ENCODE measurements around the gene CAT.

Gene CAT

GRCh38 chr11:34481307-34481706, 42.6 kb downstream of the CAT start:
- no peak for DNase-seq
- H3K4me2 ChIP-seq (ENCODE audit: low read depth, low read length), result no peak overlapping the region
- no peaks in the 10 kb centered on the region for H3K79me2 ChIP-seq (ENCODE audit: low read length)
- no peak for TF ChIP-seq EZH2 (optimal IDR thresholded peaks at IDR 0.05; ENCODE audit: low read depth, low read length)
- TF ChIP-seq CTCF (IDR thresholded peaks at IDR 0.05; ENCODE audit: low read length), result no peak
- TF ChIP-seq EZH2phosphoT487 (IDR thresholded peaks at IDR 0.05; ENCODE audit: low read length), result no peak
- H3K36me3 ChIP-seq (replicated peaks; ENCODE audit: insufficient read depth, low read length), result no peaks in the 10 kb centered on the region
- H3K9ac ChIP-seq (ENCODE audit: low read length), result no peak overlapping the region
- H3F3A ChIP-seq (ENCODE audit: insufficient read depth, low read length), result no peaks in the 10 kb centered on the region
- no peaks in the 10 kb centered on the region for H3K9me2 ChIP-seq (replicated peaks; ENCODE audit: insufficient read depth, low read length)
- H3K9me3 ChIP-seq (replicated peaks; ENCODE audit: insufficient read depth, low read length), result no peaks in the 10 kb centered on the region
- H3K27me3 ChIP-seq (replicated peaks; ENCODE audit: insufficient read depth, low read length), result no peaks in the 10 kb centered on the region
- no peak overlapping the region for H3K4me3 ChIP-seq (ENCODE audit: low read length)
- H2AFZ ChIP-seq (ENCODE audit: low read length), result no peak overlapping the region
- no peaks in the 10 kb centered on the region for H4K20me1 ChIP-seq (ENCODE audit: insufficient read depth, low read length)
- H3K27ac ChIP-seq (ENCODE audit: low read length), result no peak overlapping the region
- H3K4me1 ChIP-seq (ENCODE audit: low read length), result peaks cover 8% of the 10 kb centered on the region; the same call in 1 of the 2 replicates

GRCh38 chr11:34483106-34483874, 44.6 kb downstream of the CAT start:
- no peaks in the 10 kb centered on the region for H3K9me2 ChIP-seq (replicated peaks; ENCODE audit: insufficient read depth, low read length)
- no peaks in the 10 kb centered on the region for H4K20me1 ChIP-seq (ENCODE audit: insufficient read depth, low read length)
- H3K9me3 ChIP-seq (replicated peaks; ENCODE audit: insufficient read depth, low read length), result no peaks in the 10 kb centered on the region
- no peaks in the 10 kb centered on the region for H3K79me2 ChIP-seq (ENCODE audit: low read length)
- TF ChIP-seq EZH2 (optimal IDR thresholded peaks at IDR 0.05; ENCODE audit: low read depth, low read length) (no peak), CTCF (IDR thresholded peaks at IDR 0.05; ENCODE audit: low read length) (no peak)
- H3K27ac ChIP-seq (ENCODE audit: low read length), result no peak overlapping the region
- no peaks in the 10 kb centered on the region for H3K36me3 ChIP-seq (replicated peaks; ENCODE audit: insufficient read depth, low read length)
- no peak overlapping the region for H3K9ac ChIP-seq (ENCODE audit: low read length)
- H3K4me1 ChIP-seq (ENCODE audit: low read length), result peaks cover under 1% of the 10 kb centered on the region; the same call in 1 of the 2 replicates
- DNase-seq, result no peak
- no peak overlapping the region for H2AFZ ChIP-seq (ENCODE audit: low read length)
- H3K27me3 ChIP-seq (replicated peaks; ENCODE audit: insufficient read depth, low read length), result no peaks in the 10 kb centered on the region
- H3K4me2 ChIP-seq (ENCODE audit: low read depth, low read length), result no peak overlapping the region
- no peaks in the 10 kb centered on the region for H3F3A ChIP-seq (ENCODE audit: insufficient read depth, low read length)
- H3K4me3 ChIP-seq (ENCODE audit: low read length), result no peak overlapping the region

GRCh38 chr11:34487430-34487829, 48.7 kb downstream of the CAT start:
- Histone ChIP-seq H3K4me1 (ENCODE audit: low read length) (no peaks in the 10 kb centered on the region), H3K4me3 (ENCODE audit: low read length) (no peak overlapping the region), H3K27ac (ENCODE audit: low read length) (no peak overlapping the region), H3K79me2 (ENCODE audit: low read length) (no peaks in the 10 kb centered on the region), H3K4me2 (ENCODE audit: low read depth, low read length) (no peak overlapping the region), H4K20me1 (ENCODE audit: insufficient read depth, low read length) (no peaks in the 10 kb centered on the region), H3K9me2 (replicated peaks; ENCODE audit: insufficient read depth, low read length) (no peaks in the 10 kb centered on the region), H3K27me3 (replicated peaks; ENCODE audit: insufficient read depth, low read length) (no peaks in the 10 kb centered on the region), H3K9me3 (replicated peaks; ENCODE audit: insufficient read depth, low read length) (no peaks in the 10 kb centered on the region), H3F3A (ENCODE audit: insufficient read depth, low read length) (no peaks in the 10 kb centered on the region), H2AFZ (ENCODE audit: low read length) (no peak overlapping the region), H3K9ac (ENCODE audit: low read length) (no peak overlapping the region), H3K36me3 (replicated peaks; ENCODE audit: insufficient read depth, low read length) (no peaks in the 10 kb centered on the region)
- TF ChIP-seq CTCF (IDR thresholded peaks at IDR 0.05; ENCODE audit: low read length), result no peak
- TF ChIP-seq EZH2phosphoT487 (IDR thresholded peaks at IDR 0.05; ENCODE audit: low read length), result no peak
- TF ChIP-seq EZH2 (optimal IDR thresholded peaks at IDR 0.05; ENCODE audit: low read depth, low read length), result no peak
- DNase-seq, result no peak

Data from MM.1S (cell line).